Daoy (cell line): ENCODE measurements around the gene SPDYE6. TPM values are rescaled to one million over a fixed set of nuclear protein-coding genes. Genes with fewer than 3 reads are reported as not detected.
"Not testable (repeated sequence)": the region's sequence is repeated elsewhere in the genome, so short reads cannot be mapped to it uniquely, and the experiment has no call there.

Experiments used
- DNase-seq: peaks from one replicate; pipeline ENCODE4 v3.0.0-alpha.2; 2015; ENCODE audit warnings: low read depth
- total RNA-seq: library from RNA; depleted of rRNA; stranded (reverse); fragments of >200 nt; shearing (Covaris generic); gene quantifications from 2 replicates; pipeline ENCODE4 v1.2.3, GENCODE V29; 2014

SPDYE6 gene
- total RNA-seq, 1 experiment from 2014 or later: not detected

GRCh38 chr7:102364394-102364886 is 8.2 kb upstream of the SPDYE6 start:
- DNase-seq: peak; percentile 12

- DNase-seq: peak; percentile 100
Observed at GRCh38 chr7:102363549-102364393, 7.5 kb upstream of the SPDYE6 start.

GRCh38 chr7:102346983-102347382 is 9.3 kb downstream of the SPDYE6 start:
- not testable (repeated sequence) for DNase-seq

GRCh38 chr7:102340599-102341368 is 15.5 kb downstream of the SPDYE6 start:
- not testable (repeated sequence) for DNase-seq

GRCh38 chr7:102337420-102337819 is 18.8 kb downstream of the SPDYE6 start:
- not testable (repeated sequence) for DNase-seq

- not testable (repeated sequence) for DNase-seq
Observed at GRCh38 chr7:102337002-102337401, 19.2 kb downstream of the SPDYE6 start.

GRCh38 chr7:102335574-102335973 is 20.7 kb downstream of the SPDYE6 start:
- DNase-seq: not testable (repeated sequence)

- DNase-seq: not testable (repeated sequence)
Observed at GRCh38 chr7:102330666-102331460, 25.4 kb downstream of the SPDYE6 start.

- not testable (repeated sequence) for DNase-seq
Observed at GRCh38 chr7:102329366-102329765, 26.9 kb downstream of the SPDYE6 start.

- DNase-seq: not testable (repeated sequence)
Observed at GRCh38 chr7:102328863-102329262, 27.4 kb downstream of the SPDYE6 start.

GRCh38 chr7:102327183-102327582 is 29.1 kb downstream of the SPDYE6 start:
- not testable (repeated sequence) for DNase-seq

GRCh38 chr7:102326157-102326889 is 29.9 kb downstream of the SPDYE6 start:
- DNase-seq: no peak

GRCh38 chr7:102325106-102325505 is 31.1 kb downstream of the SPDYE6 start:
- DNase-seq: not testable (repeated sequence)

- DNase-seq: no peak
Observed at GRCh38 chr7:102323914-102324195, 32.4 kb downstream of the SPDYE6 start.

- DNase-seq: no peak
Observed at GRCh38 chr7:102322202-102322715, 34.0 kb downstream of the SPDYE6 start.

GRCh38 chr7:102321351-102322201 is 34.7 kb downstream of the SPDYE6 start:
- DNase-seq: no peak

GRCh38 chr7:102320601-102321350 is 35.5 kb downstream of the SPDYE6 start:
- no peak for DNase-seq

GRCh38 chr7:102320181-102320580 is 36.1 kb downstream of the SPDYE6 start:
- DNase-seq: no peak

- DNase-seq: no peak
Observed at GRCh38 chr7:102319671-102320070, 36.6 kb downstream of the SPDYE6 start.
